DND-41 (cell line): ENCODE results near the gene ARHGEF6.

ENCODE experiments used
- ATAC-seq: fragments of 200-7000 bp; cut with Tn5 transposase; 3 replicates; pipeline ENCODE4 v1.9.1; 2021; ENCODE audit warnings: low read depth; ENCODE audit not compliant: insufficient read depth
- DNase-seq: peaks from one replicate; pipeline ENCODE4 v3.0.0-alpha.2; 2020
- H2AFZ ChIP-seq: 2 replicates; pipeline ENCODE4 v1.6.0; 2012; ENCODE audit warnings: low read depth, low read length
- H3K27ac ChIP-seq: 2 replicates; pipeline ENCODE4 v1.5.1; 2012; ENCODE audit warnings: low read length, inconsistent platforms
- H3K27me3 ChIP-seq: fragments of 200-600 bp; sonication (generic); 2 replicates; pipeline ENCODE4 v1.6.0; 2012; ENCODE audit warnings: low read length, mild to moderate bottlenecking, inconsistent platforms; ENCODE audit not compliant: insufficient read depth, poor library complexity
- H3K36me3 ChIP-seq: 2 replicates; pipeline ENCODE4 v1.5.1; 2012; ENCODE audit warnings: low read length, inconsistent platforms; ENCODE audit not compliant: insufficient read depth
- H3K4me1 ChIP-seq: 2 replicates; pipeline ENCODE4 v1.5.1; 2012; ENCODE audit warnings: mild to moderate bottlenecking, low read length; ENCODE audit not compliant: insufficient read depth
- H3K4me2 ChIP-seq: 2 replicates; pipeline ENCODE4 v1.6.0; 2012; ENCODE audit warnings: mild to moderate bottlenecking, moderate library complexity, low read length, inconsistent platforms; ENCODE audit not compliant: insufficient read depth
- H3K4me3 ChIP-seq, 2 experiments: fragments of 200-600 bp in 1 of 2; shearing (Covaris generic) in 1 of 2; 2 replicates each; pipeline ENCODE4 v1.5.1; 2012 to 2016; ENCODE audit warnings: inconsistent platforms in 2 of 2, low read length in 2 of 2, mild to moderate bottlenecking in 2 of 2, low read depth in 1 of 2, moderate library complexity in 1 of 2
- H3K79me2 ChIP-seq: 2 replicates; pipeline ENCODE4 v1.6.0; 2012; ENCODE audit warnings: low read length, inconsistent platforms; ENCODE audit not compliant: insufficient read depth
- H3K9ac ChIP-seq: 2 replicates; pipeline ENCODE4 v1.6.0; 2012; ENCODE audit warnings: low read depth, mild to moderate bottlenecking, inconsistent platforms, low read length, moderate library complexity
- H3K9me3 ChIP-seq: 2 replicates; pipeline ENCODE4 v1.5.1; 2012; ENCODE audit warnings: low read length, moderate library complexity, mild to moderate bottlenecking, inconsistent platforms; ENCODE audit not compliant: insufficient read depth, severe bottlenecking
- H4K20me1 ChIP-seq: 2 replicates; pipeline ENCODE4 v1.6.0; 2012; ENCODE audit warnings: low read length; ENCODE audit not compliant: insufficient read depth
- CTCF ChIP-seq: IDR thresholded peaks from 2 replicates; pipeline ENCODE4 v1.5.1; 2012; ENCODE audit warnings: borderline replicate concordance, low read length, moderate library complexity, mild to moderate bottlenecking; ENCODE audit not compliant: poor library complexity, severe bottlenecking; ENCODE audit errors: extremely low read depth
- EZH2 ChIP-seq: IDR thresholded peaks from 3 replicates; pipeline ENCODE4 v1.6.1; 2012; ENCODE audit warnings: borderline replicate concordance, low read depth, mild to moderate bottlenecking, moderate library complexity, low read length, inconsistent platforms; ENCODE audit not compliant: severe bottlenecking

The ARHGEF6 gene

GRCh38 chrX:136731798-136732197 lies 48.9 kb downstream of the ARHGEF6 start:
- H4K20me1 ChIP-seq: no peaks in the 10 kb centered on the region
- no peak for DNase-seq
- H3K9ac ChIP-seq: no peak overlapping the region
- no peak overlapping the region for H3K27ac ChIP-seq
- H3K4me3 ChIP-seq: no peak overlapping the region
- no peaks in the 10 kb centered on the region for H3K9me3 ChIP-seq
- peaks cover 45% of the 10 kb centered on the region for H3K36me3 ChIP-seq
- no peak for TF ChIP-seq CTCF
- TF ChIP-seq EZH2: no peak
- H2AFZ ChIP-seq: no peak overlapping the region
- H3K27me3 ChIP-seq: no peaks in the 10 kb centered on the region
- H3K4me2 ChIP-seq: no peak overlapping the region
- H3K79me2 ChIP-seq: peaks cover 4% of the 10 kb centered on the region; the same call in 1 of the 2 replicates
- no peak for ATAC-seq
- H3K4me1 ChIP-seq: peaks cover 25% of the 10 kb centered on the region

- Histone ChIP-seq H4K20me1 (no peaks in the 10 kb centered on the region), H3K79me2 (peaks cover 4% of the 10 kb centered on the region; the same call in 1 of the 2 replicates), H3K27me3 (no peaks in the 10 kb centered on the region), H3K4me2 (no peak overlapping the region), H3K36me3 (peaks cover 40% of the 10 kb centered on the region), H3K9me3 (no peaks in the 10 kb centered on the region), H3K9ac (no peak overlapping the region), H3K27ac (no peak overlapping the region), H3K4me3 (no peak overlapping the region), H3K4me1 (peaks cover 27% of the 10 kb centered on the region), H2AFZ (no peak overlapping the region)
- DNase-seq (no peak), ATAC-seq (no peak)
- TF ChIP-seq CTCF (no peak), EZH2 (no peak)
Observed at GRCh38 chrX:136731207-136731782, 49.4 kb downstream of the ARHGEF6 start.

GRCh38 chrX:136728393-136728792 lies 52.3 kb downstream of the ARHGEF6 start:
- peaks cover 32% of the 10 kb centered on the region for H3K36me3 ChIP-seq
- no peaks in the 10 kb centered on the region for H3K9me3 ChIP-seq
- H3K27me3 ChIP-seq: no peaks in the 10 kb centered on the region
- no peak overlapping the region for H3K4me3 ChIP-seq
- peak overlapping the region; percentile 27; the same call in 1 of the 2 replicates for H3K4me2 ChIP-seq
- no peak overlapping the region for H2AFZ ChIP-seq
- peak overlapping the region; percentile 53; the same call in 1 of the 2 replicates for H3K27ac ChIP-seq
- no peaks in the 10 kb centered on the region for H4K20me1 ChIP-seq
- no peak for DNase-seq
- peaks cover 27% of the 10 kb centered on the region for H3K4me1 ChIP-seq
- no peak for ATAC-seq
- no peak overlapping the region for H3K9ac ChIP-seq
- no peaks in the 10 kb centered on the region for H3K79me2 ChIP-seq
- TF ChIP-seq EZH2: no peak
- no peak for TF ChIP-seq CTCF
